T-cell (primary cell): ENCODE results near the gene GABARAPL1. TPM values are rescaled to one million over a fixed set of nuclear protein-coding genes. Genes with fewer than 3 reads are reported as not detected.
"Not testable (repeated sequence)": the region's sequence is repeated elsewhere in the genome, so short reads cannot be mapped to it uniquely, and the experiment has no call there.

Experiments
- ATAC-seq, 4 experiments: fragments of 200-7000 bp in 3 of 4; fragments of 150-1000 bp in 1 of 4; cut with Tn5 transposase; replicated peaks in 1 of 4; 1 replicate in 3 of 4; 2 replicates in 1 of 4; pipeline ENCODE4 v1.10.0; 2021; ENCODE audit warnings: moderate library complexity in 3 of 4, mild to moderate bottlenecking in 2 of 4, moderate number of reproducible peaks in 1 of 4
- CTCF ChIA-PET, 2 donors: fragments of 300-600 bp; sonication (Branson Sonifier 250); formaldehyde crosslinking; loops; one replicate each; lab custom pipeline; 2022; ENCODE audit warnings: antibody characterized with exemption in 2 of 2; lab: Charles Lee
- POLR2A ChIA-PET, 2 donors: fragments of 300-600 bp; sonication (Branson Sonifier 250); formaldehyde crosslinking; loops; one replicate each; lab custom pipeline; 2022; ENCODE audit warnings: antibody characterized with exemption in 2 of 2; lab: Charles Lee
- DNase-seq, 35 experiments: peaks; one replicate each; pipeline versions ENCODE4 v3.0.0 to v3.0.0-alpha.2; 2013 to 2023
- H3K27ac ChIP-seq: one replicate; pipeline ENCODE4 v1.5.1; 2013; ENCODE audit warnings: low read length
- H3K27me3 ChIP-seq, 2 experiments: replicated peaks in 1 of 2; 1 replicate in 1 of 2; 2 replicates in 1 of 2; pipeline versions ENCODE4 v1.6.1 to v1.7.0; 2013; ENCODE audit warnings: low read length in 1 of 2, mixed read lengths in 1 of 2; ENCODE audit not compliant: control insufficient read depth in 2 of 2, insufficient read depth in 2 of 2; ENCODE audit errors: extremely low read depth in 1 of 2
- H3K36me3 ChIP-seq, 2 donors: 1 replicate in 1 of 2; 2 replicates in 1 of 2; pipeline versions ENCODE4 v1.6.1 to v1.7.0; 2013; ENCODE audit warnings: low read length in 1 of 2; ENCODE audit not compliant: control insufficient read depth in 2 of 2, insufficient read depth in 1 of 2; ENCODE audit errors: extremely low read depth in 1 of 2
- H3K4me1 ChIP-seq, 2 experiments: 1 replicate in 1 of 2; 2 replicates in 1 of 2; pipeline versions ENCODE4 v1.6.1 to v1.7.0; 2013; ENCODE audit warnings: low read length in 2 of 2, mixed read lengths in 1 of 2; ENCODE audit not compliant: insufficient read depth in 2 of 2, control insufficient read depth in 1 of 2; ENCODE audit errors: extremely low read depth in 1 of 2
- H3K4me3 ChIP-seq, 2 donors: 1 replicate in 1 of 2; 2 replicates in 1 of 2; pipeline versions ENCODE4 v1.5.1 to v1.7.0; 2013; ENCODE audit warnings: mild to moderate bottlenecking in 2 of 2, low read length in 1 of 2, moderate library complexity in 1 of 2; ENCODE audit not compliant: control insufficient read depth in 1 of 2; ENCODE audit errors: extremely low read depth in 1 of 2
- H3K9me3 ChIP-seq: 2 replicates; pipeline ENCODE4 v1.7.0; 2013
- H3K27ac Mint-ChIP-seq, 2 donors: one replicate each; pipeline ENCODE4 v1.8.0; 2020 to 2021; ENCODE audit warnings: mild to moderate bottlenecking in 2 of 2, mixed read lengths in 2 of 2
- H3K27me3 Mint-ChIP-seq, 2 donors: one replicate each; pipeline ENCODE4 v1.8.0; 2021 to 2022; ENCODE audit warnings: mixed read lengths in 2 of 2
- H3K36me3 Mint-ChIP-seq: one replicate; pipeline ENCODE4 v1.8.0; 2021; ENCODE audit warnings: mixed read lengths
- H3K4me1 Mint-ChIP-seq, 3 donors: one replicate each; pipeline ENCODE4 v1.8.0; 2020 to 2022; ENCODE audit warnings: mixed read lengths in 3 of 3, mild to moderate bottlenecking in 1 of 3
- H3K4me3 Mint-ChIP-seq, 3 donors: one replicate each; pipeline ENCODE4 v1.8.0; 2020 to 2022; ENCODE audit warnings: mild to moderate bottlenecking in 3 of 3, mixed read lengths in 3 of 3, moderate library complexity in 3 of 3
- H3K9me3 Mint-ChIP-seq, 3 donors: one replicate each; pipeline ENCODE4 v1.8.0; 2020 to 2022; ENCODE audit warnings: mixed read lengths in 3 of 3
- WGBS: methylation state at CpG from one replicate; pipeline ENCODE4 v1.1.5; 2013; ENCODE audit warnings: missing lambda C conversion rate; ENCODE audit not compliant: insufficient coverage; 5-methylcytosine and 5-hydroxymethylcytosine counted together
- total RNA-seq, 35 experiments: library from RNA in 6 of 35; stranded (reverse) in 6 of 35; fragments of 120-200 nt in 1 of 35; gene quantifications; one replicate each; pipeline versions ENCODE4 v1.2.1 to v1.2.4 and lab custom pipeline; 2013 to 2026

The GABARAPL1 gene
- total RNA-seq, 5 donors from 2014 or later (not counting 1 experiment from before 2014, with no cell fraction given): 46.7 to 129 (median 53.7) TPM

- Mint-ChIP-seq H3K27ac (no peak overlapping the region), H3K4me3 (no peak overlapping the region), H3K27me3 (peaks cover 8 to 22% of the 10 kb centered on the region in 2 donors), H3K36me3 (no peaks in the 10 kb centered on the region), H3K4me1 (peaks cover 5 to 11% (median 7%) of the 10 kb centered on the region in 3 donors), H3K9me3 (no peaks in the 10 kb centered on the region)
- Histone ChIP-seq H3K27me3 (peaks cover 0 to 18% of the 10 kb centered on the region in 2 experiments), H3K36me3 (no peaks in the 10 kb centered on the region), H3K4me1 (peaks cover 0 to 4% of the 10 kb centered on the region in 2 experiments), H3K27ac (no peak overlapping the region), H3K9me3 (no peaks in the 10 kb centered on the region), H3K4me3 (no peak overlapping the region)
- ATAC-seq (no peak), DNase-seq (no peak)
- no CpG with 5 or more reads among the region's 2 CpGs for WGBS
- ChIA-PET POLR2A (no interaction called here), CTCF (interaction anchor here in 1 of 2 donors (0.7 to 2.7 kb wide), 2 partner anchors 39 to 442 kb away, joined by 3 to 17 read pairs; no protein-coding TSS in a partner anchor)
Observed at GRCh38 chr12:10191865-10192264, 20.8 kb upstream of the GABARAPL1 start.

GRCh38 chr12:10194160-10194670 lies 18.5 kb upstream of the GABARAPL1 start:
- no peak for ATAC-seq
- Histone ChIP-seq H3K9me3 (no peaks in the 10 kb centered on the region), H3K36me3 (no peaks in the 10 kb centered on the region), H3K27ac (no peak overlapping the region), H3K4me3 (no peak overlapping the region), H3K27me3 (peaks cover 0 to 3% of the 10 kb centered on the region in 2 experiments), H3K4me1 (peaks cover 0 to 4% of the 10 kb centered on the region in 2 experiments)
- POLR2A ChIA-PET: no interaction called here
- no peak overlapping the region for H3K4me3 Mint-ChIP-seq
- peaks cover 5 to 11% (median 7%) of the 10 kb centered on the region in 3 donors for H3K4me1 Mint-ChIP-seq
- CTCF ChIA-PET: interaction anchor here (0.8 to 2.4 kb wide), 2 partner anchors 41 kb away, joined by 4 to 7 read pairs; no protein-coding TSS in a partner anchor
- H3K36me3 Mint-ChIP-seq: no peaks in the 10 kb centered on the region
- no peak for DNase-seq
- H3K27ac Mint-ChIP-seq: no peak overlapping the region
- H3K27me3 Mint-ChIP-seq: peaks cover 8 to 17% of the 10 kb centered on the region in 2 donors
- H3K9me3 Mint-ChIP-seq: no peaks in the 10 kb centered on the region
- 100% methylated on average over 1 of the region's 3 CpGs for WGBS

- no peaks in the 10 kb centered on the region for H3K9me3 Mint-ChIP-seq
- ATAC-seq (peak in 1 of 4 experiments; percentile 26), DNase-seq (peak in 1 of 35 experiments; percentile 7)
Observed at GRCh38 chr12:10196210-10196609, 16.5 kb upstream of the GABARAPL1 start.

GRCh38 chr12:10197879-10198278 lies 14.8 kb upstream of the GABARAPL1 start:
- Mint-ChIP-seq H3K36me3 (no peaks in the 10 kb centered on the region), H3K4me1 (peaks cover 0 to 9% (median 2%) of the 10 kb centered on the region in 3 donors), H3K27ac (no peak overlapping the region), H3K9me3 (no peaks in the 10 kb centered on the region), H3K27me3 (peaks cover 8 to 17% of the 10 kb centered on the region in 2 donors), H3K4me3 (no peak overlapping the region)
- H3K27ac ChIP-seq: no peak overlapping the region
- no peaks in the 10 kb centered on the region for H3K9me3 ChIP-seq
- ATAC-seq (no peak), DNase-seq (peak in 1 of 35 experiments; percentile 9)
- CTCF ChIA-PET: no interaction called here
- 88% methylated on average over 1 of the region's 5 CpGs for WGBS
- no peak overlapping the region for H3K4me3 ChIP-seq
- no peaks in the 10 kb centered on the region for H3K36me3 ChIP-seq
- POLR2A ChIA-PET: no interaction called here
- peaks cover 0 to 4% of the 10 kb centered on the region in 2 experiments for H3K4me1 ChIP-seq
- H3K27me3 ChIP-seq: peaks cover 0 to 3% of the 10 kb centered on the region in 2 experiments

More at GRCh38 chr12:10196210-10196609, 16.5 kb upstream of the GABARAPL1 start:
- Mint-ChIP-seq H3K4me1 (peaks cover 0 to 9% (median 2%) of the 10 kb centered on the region in 3 donors), H3K4me3 (no peak overlapping the region), H3K27me3 (peaks cover 8 to 17% of the 10 kb centered on the region in 2 donors), H3K27ac (no peak overlapping the region), H3K36me3 (no peaks in the 10 kb centered on the region)
- no peaks in the 10 kb centered on the region for H3K36me3 ChIP-seq
- peaks cover 0 to 3% of the 10 kb centered on the region in 2 experiments for H3K27me3 ChIP-seq
- WGBS: 54% methylated on average over 7 of the region's 10 CpGs
- ChIA-PET POLR2A (interaction anchor here (0.6 to 0.7 kb wide), 4 partner anchors 18 to 469 kb away, joined by 3 to 8 read pairs (median 6); no protein-coding TSS in a partner anchor), CTCF (interaction anchor here (0.7 to 1.1 kb wide), 5 partner anchors 8 to 1051 kb away, joined by 3 to 5 read pairs (median 4); partner anchors contain the start of gene GABARAPL1 (in 1 of the 2))
- H3K4me3 ChIP-seq: no peak overlapping the region
- H3K27ac ChIP-seq: no peak overlapping the region
- peaks cover 0 to 4% of the 10 kb centered on the region in 2 experiments for H3K4me1 ChIP-seq
- H3K9me3 ChIP-seq: no peaks in the 10 kb centered on the region

- H3K4me3 Mint-ChIP-seq, H3K36me3 ChIP-seq, H3K27ac ChIP-seq, H3K27me3 Mint-ChIP-seq, H3K27ac Mint-ChIP-seq, H3K9me3 Mint-ChIP-seq, H3K4me1 ChIP-seq, ATAC-seq, H3K4me3 ChIP-seq, H3K36me3 Mint-ChIP-seq, DNase-seq, POLR2A ChIA-PET, H3K9me3 ChIP-seq, H3K4me1 Mint-ChIP-seq, H3K27me3 ChIP-seq: not testable (repeated sequence)
- CTCF ChIA-PET: interaction anchor here in 1 of 2 donors (0.6 kb wide), 1 partner anchor 15 kb away, joined by 3 read pairs; no protein-coding TSS in a partner anchor
- WGBS: 100% methylated on average over 1 of the region's 2 CpGs
Observed at GRCh38 chr12:10204495-10204894, 8.2 kb upstream of the GABARAPL1 start.

GRCh38 chr12:10205220-10205807 lies 7.4 kb upstream of the GABARAPL1 start:
- Mint-ChIP-seq H3K27me3 (no peaks in the 10 kb centered on the region), H3K36me3 (no peaks in the 10 kb centered on the region), H3K4me1 (no peaks in the 10 kb centered on the region), H3K9me3 (no peaks in the 10 kb centered on the region), H3K27ac (no peak overlapping the region), H3K4me3 (no peak overlapping the region)
- ChIA-PET POLR2A (no interaction called here), CTCF (interaction anchor here (0.6 kb wide), 4 partner anchors 11 to 345 kb away, joined by 3 to 7 read pairs (median 3); no protein-coding TSS in a partner anchor)
- no peak for ATAC-seq
- peaks cover 0 to 3% of the 10 kb centered on the region in 2 experiments for H3K27me3 ChIP-seq
- H3K36me3 ChIP-seq: no peaks in the 10 kb centered on the region
- H3K4me3 ChIP-seq: no peak overlapping the region
- DNase-seq: no peak
- no peak overlapping the region for H3K27ac ChIP-seq
- WGBS: no CpG with 5 or more reads among the region's 3 CpGs
- H3K9me3 ChIP-seq: no peaks in the 10 kb centered on the region
- no peaks in the 10 kb centered on the region for H3K4me1 ChIP-seq
